Stimulated activated CD8-positive, alpha-beta memory T cell treated with anti-CD3 and anti-CD28 coated beads, Interleukin-4, amount 100 ng/mL, for 4 hours (primary cell): Measurements from ENCODE around the gene C1QTNF6.
"Not testable (repeated sequence)": the region's sequence is repeated elsewhere in the genome, so short reads cannot be mapped to it uniquely, and the experiment has no call there.

Experiments
- DNase-seq, 2 donors: peaks; one replicate each; pipeline ENCODE4 v3.0.0-alpha.2; 2020; ENCODE audit warnings: low read depth in 2 of 2, low spot score in 1 of 2

Gene C1QTNF6

GRCh38 chr22:37177755-37178154 lies 10.3 kb downstream of the C1QTNF6 start:
- no peak for DNase-seq

GRCh38 chr22:37177221-37177620 lies 10.8 kb downstream of the C1QTNF6 start:
- no peak for DNase-seq

GRCh38 chr22:37176464-37177061 lies 11.5 kb downstream of the C1QTNF6 start:
- no peak for DNase-seq

DNA sequence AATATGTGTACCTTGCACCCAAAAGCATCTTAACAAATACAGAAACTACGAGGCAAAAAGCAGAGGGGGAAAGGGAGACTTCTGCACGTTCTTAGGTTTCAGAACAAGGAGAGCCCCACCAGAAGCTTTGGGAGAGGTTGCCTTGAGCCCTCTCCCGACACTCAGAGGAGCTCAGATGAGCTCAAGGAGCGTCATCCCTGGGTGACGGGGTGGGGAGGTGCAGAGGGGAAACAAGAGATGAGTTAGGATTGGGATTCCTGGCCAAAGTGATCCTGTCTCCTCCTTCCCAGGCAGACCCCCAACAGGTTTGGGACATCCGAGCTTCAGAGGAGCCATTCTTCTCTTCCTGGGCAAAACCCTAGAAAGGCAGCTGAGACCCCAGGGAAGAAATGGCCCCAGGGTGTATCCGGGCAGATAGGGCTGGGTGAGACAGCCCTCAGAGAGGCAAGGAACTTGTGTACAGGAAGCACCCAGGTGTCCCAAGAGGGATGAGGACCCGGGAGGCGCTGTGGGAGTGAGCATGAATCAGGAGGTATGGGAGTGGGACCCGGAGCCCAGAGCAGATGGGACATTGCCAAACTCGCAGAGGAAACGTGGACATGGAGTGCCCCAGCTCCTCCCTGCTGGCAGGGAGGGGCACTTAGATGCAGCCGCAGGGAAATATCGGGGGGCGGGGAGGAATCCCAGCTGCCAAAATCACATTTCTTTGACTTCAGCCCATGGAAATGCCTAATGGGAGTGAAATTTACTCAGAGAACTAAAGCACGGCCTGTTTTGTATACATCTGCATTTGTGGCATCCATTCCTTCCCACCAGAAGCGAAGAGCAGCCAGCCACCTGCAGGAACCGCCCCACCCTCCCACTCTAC lies 12.4 kb downstream of the C1QTNF6 start:
- no peak for DNase-seq

DNA sequence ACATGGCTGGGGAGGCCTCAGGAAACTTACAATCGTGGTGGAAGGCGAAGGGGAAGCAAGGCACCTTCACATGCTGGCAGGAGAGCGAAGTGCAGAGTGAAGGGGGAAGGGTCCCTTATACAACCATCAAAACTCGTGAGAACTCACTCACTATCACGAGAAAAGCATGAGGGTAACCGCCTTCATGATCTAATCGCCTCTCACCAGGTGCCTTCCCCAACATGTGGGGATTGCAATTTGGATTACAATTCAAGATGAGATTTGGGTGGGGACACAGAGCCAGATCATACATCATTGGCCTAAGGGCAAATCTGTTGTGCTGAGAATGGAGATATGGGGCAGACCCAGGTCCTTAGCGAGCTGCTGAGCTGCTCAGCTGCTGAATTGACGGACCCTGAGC lies 13.1 kb downstream of the C1QTNF6 start:
- no peak for DNase-seq

- no peak for DNase-seq
Measured at GRCh38 chr22:37173709-37174108, 14.3 kb downstream of the C1QTNF6 start.

GRCh38 chr22:37172266-37173245 lies 15.5 kb downstream of the C1QTNF6 start:
- DNase-seq: no peak

GRCh38 chr22:37171662-37172061 lies 16.4 kb downstream of the C1QTNF6 start:
- DNase-seq: no peak

GRCh38 chr22:37170689-37171405 lies 17.2 kb downstream of the C1QTNF6 start:
- not testable (repeated sequence) for DNase-seq

DNA sequence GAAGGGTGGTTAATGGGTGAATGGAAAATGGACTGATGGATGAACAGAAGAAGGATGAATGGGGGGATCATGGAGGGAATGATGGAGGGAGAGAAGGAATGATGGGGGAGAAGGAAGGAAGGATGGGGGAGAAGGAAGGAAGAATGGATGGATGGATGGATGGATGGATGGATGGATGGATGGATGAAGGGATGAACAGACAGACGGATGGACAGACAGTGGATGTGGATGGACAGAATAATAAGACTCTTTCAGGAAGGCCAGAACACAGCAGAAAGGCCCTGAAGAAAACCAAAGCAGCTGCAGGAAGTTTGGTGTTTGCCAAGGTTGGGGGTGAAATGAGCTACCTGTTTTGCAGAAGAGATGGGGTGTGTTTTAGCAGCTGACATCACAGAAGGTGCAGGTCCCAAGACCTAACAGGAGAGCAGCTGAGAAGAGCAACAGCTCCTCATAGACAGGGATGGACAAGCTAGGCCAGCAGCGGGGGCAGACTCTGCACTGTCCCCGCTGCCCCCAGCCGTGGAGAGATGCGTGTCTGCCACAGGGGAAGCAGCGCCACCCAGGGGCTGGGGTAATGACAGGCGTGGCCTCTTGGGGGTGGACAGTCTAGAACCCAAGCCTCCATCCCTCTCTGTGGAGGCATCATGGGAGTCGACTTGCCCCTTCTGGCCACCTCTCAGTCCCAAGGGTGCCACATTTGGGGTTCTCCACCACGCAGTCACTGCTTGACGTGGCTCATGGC lies 17.9 kb downstream of the C1QTNF6 start:
- no peak for DNase-seq

DNA sequence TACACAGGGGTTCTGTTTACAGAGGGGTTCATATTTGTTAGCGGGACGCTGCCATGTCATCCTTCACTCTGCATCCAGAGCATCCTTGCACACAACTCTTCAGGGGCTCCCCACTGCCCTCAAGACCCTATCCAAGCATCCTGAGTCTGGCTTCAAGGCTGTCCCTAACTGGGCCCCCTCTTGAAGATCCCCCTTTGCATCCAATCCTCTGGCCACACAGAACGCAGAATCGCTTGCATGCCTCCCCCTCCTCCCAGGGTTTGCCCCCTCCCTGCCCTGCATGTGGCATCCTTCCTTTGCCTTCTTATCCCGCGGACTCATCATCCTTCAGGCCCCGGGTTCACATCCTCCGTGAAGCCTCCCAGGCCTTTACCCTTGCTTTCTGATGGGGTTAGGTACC lies 18.6 kb downstream of the C1QTNF6 start:
- no peak for DNase-seq

GRCh38 chr22:37167981-37168647 lies 19.9 kb downstream of the C1QTNF6 start:
- DNase-seq: no peak

GRCh38 chr22:37167176-37167980 lies 20.7 kb downstream of the C1QTNF6 start:
- no peak for DNase-seq

- DNase-seq: peak; percentile 69 to 73
Measured at GRCh38 chr22:37166675-37167066, 21.4 kb downstream of the C1QTNF6 start.

- no peak for DNase-seq
Measured at GRCh38 chr22:37165940-37166674, 21.9 kb downstream of the C1QTNF6 start.

DNA sequence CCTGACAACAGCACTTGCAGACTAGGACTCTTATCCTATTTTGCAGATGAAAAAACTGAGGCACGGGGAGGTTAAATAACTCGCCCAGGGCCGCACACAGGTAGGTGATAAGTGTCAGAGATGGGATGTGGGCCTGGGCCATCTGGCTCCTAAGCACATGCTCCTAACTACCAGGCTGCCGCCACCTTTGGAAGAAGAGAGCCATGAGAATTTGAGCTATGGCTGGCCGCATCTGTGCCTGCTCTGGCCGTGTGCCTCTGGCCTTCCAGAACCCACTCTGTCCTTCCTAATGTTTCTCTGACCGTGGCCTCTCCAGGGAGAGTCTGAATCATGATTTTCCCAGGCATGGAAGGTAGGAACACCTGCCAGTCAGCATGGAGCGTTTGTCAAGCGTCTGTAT lies 23.0 kb downstream of the C1QTNF6 start:
- no peak for DNase-seq

DNA sequence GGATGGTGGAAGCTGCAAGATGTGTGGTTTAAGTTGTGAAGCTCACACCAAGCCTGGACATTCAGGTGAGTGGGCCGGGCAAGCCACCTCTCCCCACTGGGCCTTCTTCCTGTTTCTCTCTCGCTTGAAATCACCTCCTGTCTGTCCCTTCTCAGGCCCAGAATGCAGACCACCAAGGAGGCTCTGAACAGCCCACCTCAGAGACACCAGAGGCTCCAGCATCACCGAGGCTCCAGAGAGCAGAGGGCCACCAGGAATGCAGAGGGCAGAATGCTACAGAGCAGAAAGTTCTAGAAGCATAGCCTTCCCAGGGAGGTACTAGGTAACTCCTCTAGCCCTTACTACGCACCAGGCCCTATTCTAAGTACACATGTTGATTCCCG lies 23.6 kb downstream of the C1QTNF6 start:
- DNase-seq: no peak
